ACC112 (cell line): Measurements from ENCODE around the gene CARD8.

Source experiments
- H2AFZ ChIP-seq: fragments of 200-600 bp; sonication (generic); one replicate; pipeline ENCODE4 v1.6.0; 2017; ENCODE audit warnings: antibody characterized with exemption, low read length; ENCODE audit not compliant: unreplicated experiment
- H3K27ac ChIP-seq: fragments of 200-600 bp; sonication (generic); 2 replicates; pipeline ENCODE4 v1.5.1; 2014; ENCODE audit warnings: low read depth, mild to moderate bottlenecking, antibody characterized with exemption, low read length, moderate library complexity
- H3K27me3 ChIP-seq: fragments of 200-600 bp; sonication (generic); 2 replicates; pipeline ENCODE4 v1.6.1; 2014; ENCODE audit warnings: mild to moderate bottlenecking, antibody characterized with exemption, low read length, moderate library complexity, mixed read lengths; ENCODE audit not compliant: insufficient read depth
- H3K36me3 ChIP-seq: fragments of 200-600 bp; sonication (generic); 2 replicates; pipeline ENCODE4 v1.6.1; 2016; ENCODE audit warnings: mild to moderate bottlenecking, antibody characterized with exemption, low read length, moderate library complexity, mixed read lengths; ENCODE audit not compliant: insufficient read depth
- H3K4me1 ChIP-seq: fragments of 200-600 bp; sonication (generic); one replicate; pipeline ENCODE4 v1.6.1; 2016; ENCODE audit warnings: low read length, mixed read lengths; ENCODE audit not compliant: insufficient read depth, unreplicated experiment, control insufficient read depth
- H3K4me3 ChIP-seq: fragments of 200-600 bp; sonication (generic); 2 replicates; pipeline ENCODE4 v1.5.1; 2014; ENCODE audit warnings: mild to moderate bottlenecking, low read depth, low read length
- H3K79me2 ChIP-seq: fragments of 200-600 bp; sonication (generic); one replicate; pipeline ENCODE4 v1.6.0; 2016; ENCODE audit warnings: low read length; ENCODE audit not compliant: control insufficient read depth, unreplicated experiment, insufficient read depth

CARD8 gene

DNA sequence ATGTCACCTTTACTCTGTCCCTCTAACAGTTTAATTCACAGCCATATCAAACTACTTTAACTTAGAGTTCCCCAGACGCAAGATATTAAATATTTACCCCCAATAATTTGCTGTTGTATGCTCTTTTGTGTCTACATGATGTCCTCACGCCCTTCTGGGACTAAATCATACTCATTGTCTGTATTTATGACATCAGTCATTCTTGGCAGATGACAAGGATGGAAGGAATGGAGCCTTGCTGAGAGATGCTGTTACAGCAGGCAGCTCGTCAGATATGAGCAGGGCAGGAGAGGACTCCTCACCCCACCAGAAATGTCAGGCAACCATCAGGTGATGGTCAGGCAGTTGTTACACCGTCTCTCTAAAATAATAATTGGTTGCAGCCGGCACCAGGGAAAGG is 41.8 kb downstream of the CARD8 start:
- Histone ChIP-seq H3K27me3 (no peaks in the 10 kb centered on the region), H3K36me3 (no peaks in the 10 kb centered on the region), H3K4me1 (peaks cover 3% of the 10 kb centered on the region), H3K79me2 (no peaks in the 10 kb centered on the region), H2AFZ (no peak overlapping the region), H3K27ac (no peak overlapping the region), H3K4me3 (no peak overlapping the region)

DNA sequence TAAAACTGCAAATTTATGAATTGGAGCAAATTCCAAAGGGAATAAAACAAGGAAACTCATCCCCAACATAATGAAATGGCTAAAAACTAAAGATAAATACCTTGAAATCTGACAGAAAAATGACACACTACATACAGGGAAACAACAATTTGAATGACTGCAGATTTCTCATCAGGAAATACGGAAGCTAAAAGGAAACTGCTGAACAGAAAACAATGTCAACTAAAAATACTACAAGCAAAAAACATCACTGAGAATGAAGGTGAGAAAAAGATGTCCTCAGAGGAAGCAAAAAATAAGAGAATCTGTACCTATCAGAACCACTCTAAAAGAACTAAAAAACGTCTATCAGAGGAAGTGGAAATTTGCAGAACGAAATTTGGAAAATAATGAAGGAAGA is 45.7 kb downstream of the CARD8 start:
- Histone ChIP-seq H3K4me3 (no peak overlapping the region), H3K27ac (no peak overlapping the region), H3K36me3 (no peaks in the 10 kb centered on the region), H3K79me2 (peaks cover 2% of the 10 kb centered on the region), H2AFZ (no peak overlapping the region), H3K4me1 (no peaks in the 10 kb centered on the region), H3K27me3 (no peaks in the 10 kb centered on the region)

DNA sequence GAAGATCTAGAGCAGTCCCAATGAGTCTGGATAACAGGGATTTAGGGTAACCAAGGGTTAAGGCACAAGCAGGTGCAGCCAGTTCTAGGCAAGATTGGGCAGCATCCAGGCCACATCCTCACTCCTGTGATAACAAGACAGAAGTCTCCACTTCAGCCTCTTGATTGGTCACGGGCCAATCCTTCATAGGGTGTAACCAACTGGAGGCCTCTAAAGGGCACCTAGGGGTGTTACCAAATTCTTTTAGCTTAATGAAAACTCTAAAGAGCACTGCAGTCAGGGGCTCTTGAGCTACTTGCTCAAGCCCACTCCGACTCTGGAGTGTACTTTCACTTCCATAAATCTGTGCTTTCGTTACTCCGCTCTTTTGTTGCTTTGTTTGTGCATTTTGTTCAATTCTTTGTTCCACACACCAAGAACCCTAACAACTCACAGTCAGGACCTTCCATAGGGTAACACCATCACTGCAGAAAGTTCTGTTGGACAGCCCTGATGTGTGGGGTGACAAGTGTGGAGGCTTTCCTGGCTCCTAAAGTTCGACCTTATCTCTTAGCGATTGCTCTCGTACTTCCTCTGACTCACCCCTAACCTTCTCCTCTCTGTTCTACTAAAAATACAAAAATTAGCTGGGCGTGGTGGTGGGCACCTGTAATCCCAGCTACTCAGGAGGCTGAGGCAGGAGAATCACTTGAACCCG is 49.2 kb downstream of the CARD8 start:
- Histone ChIP-seq H2AFZ (no peak overlapping the region), H3K4me3 (no peak overlapping the region), H3K79me2 (peaks cover 9% of the 10 kb centered on the region), H3K27ac (no peak overlapping the region), H3K27me3 (no peaks in the 10 kb centered on the region), H3K4me1 (no peaks in the 10 kb centered on the region), H3K36me3 (no peaks in the 10 kb centered on the region)

DNA sequence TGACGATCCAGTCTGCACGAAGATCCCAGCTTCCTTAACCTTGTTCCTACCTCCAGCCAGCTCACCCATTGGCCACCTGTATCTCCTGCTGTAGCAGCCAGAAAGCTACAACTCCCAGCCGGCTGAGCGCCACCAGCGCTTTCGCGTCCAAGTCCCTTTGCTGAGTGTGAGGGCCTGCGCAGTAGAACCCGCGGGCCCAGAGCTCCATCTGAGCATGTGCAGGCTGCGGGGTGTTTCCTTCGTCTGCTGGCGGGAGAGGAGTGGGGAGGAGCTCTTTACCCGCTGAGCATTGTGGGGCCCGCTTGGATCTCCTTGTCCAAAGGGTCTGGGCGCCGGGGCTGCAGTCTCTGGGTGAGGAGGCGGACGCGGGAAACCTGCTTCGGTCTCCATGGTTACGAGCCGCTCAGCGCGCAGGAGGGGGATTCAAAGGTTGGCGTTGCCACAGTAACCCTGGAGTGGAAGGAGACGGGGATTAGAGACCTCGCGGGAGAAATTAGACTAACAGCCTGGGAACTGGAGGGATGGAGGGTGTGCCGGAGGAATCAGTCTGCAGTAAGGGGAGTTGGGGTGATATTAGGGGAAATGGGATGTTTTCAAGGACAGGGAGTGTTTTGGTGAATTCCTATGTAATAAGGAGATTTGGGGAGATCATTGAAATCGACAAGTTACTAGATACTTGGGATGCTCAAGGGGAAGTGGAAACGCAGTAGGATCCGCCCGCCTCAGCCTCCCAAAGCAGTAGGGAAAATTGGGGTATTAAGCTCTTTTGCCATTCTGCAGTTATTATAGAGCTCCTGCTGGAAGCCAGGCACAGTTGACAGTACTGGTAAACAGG is 51.7 kb downstream of the CARD8 start:
- no peaks in the 10 kb centered on the region for H3K36me3 ChIP-seq
- peak overlapping the region; percentile 83 for H3K4me3 ChIP-seq
- peak overlapping the region; percentile 76 for H3K27ac ChIP-seq
- no peaks in the 10 kb centered on the region for H3K27me3 ChIP-seq
- H2AFZ ChIP-seq = peak overlapping the region; percentile 84
- peaks cover 9% of the 10 kb centered on the region for H3K79me2 ChIP-seq
- H3K4me1 ChIP-seq = no peaks in the 10 kb centered on the region

DNA sequence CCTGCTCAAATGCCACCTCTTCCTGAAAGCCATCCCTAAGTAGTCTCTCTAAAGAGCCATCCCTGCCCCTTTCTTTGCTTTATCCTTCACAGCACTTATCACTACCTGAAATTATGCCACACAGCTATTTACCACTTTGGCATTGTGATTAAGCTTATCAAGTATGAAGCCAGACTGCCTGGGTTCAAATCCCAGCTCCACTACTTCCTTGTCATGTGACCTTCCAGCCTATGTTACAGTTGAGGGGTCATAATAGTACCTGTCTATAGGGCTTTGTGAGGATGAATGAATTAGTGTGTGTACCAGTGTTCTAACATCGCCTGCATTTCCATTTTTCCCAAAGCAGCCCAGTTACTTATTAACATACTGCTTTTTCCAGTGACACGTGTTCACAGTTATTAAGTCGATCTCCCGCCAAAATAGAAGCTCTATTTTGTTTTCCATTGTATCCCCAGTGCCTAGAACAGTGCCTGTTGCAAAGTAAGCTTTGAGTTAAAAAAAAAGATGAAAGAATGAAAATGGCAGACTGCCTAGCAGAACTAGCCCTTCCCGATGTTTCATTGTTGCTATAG is 52.4 kb downstream of the CARD8 start:
- no peaks in the 10 kb centered on the region for H3K27me3 ChIP-seq
- H3K36me3 ChIP-seq = no peaks in the 10 kb centered on the region
- H3K4me3 ChIP-seq = peak overlapping the region; percentile 83

DNA sequence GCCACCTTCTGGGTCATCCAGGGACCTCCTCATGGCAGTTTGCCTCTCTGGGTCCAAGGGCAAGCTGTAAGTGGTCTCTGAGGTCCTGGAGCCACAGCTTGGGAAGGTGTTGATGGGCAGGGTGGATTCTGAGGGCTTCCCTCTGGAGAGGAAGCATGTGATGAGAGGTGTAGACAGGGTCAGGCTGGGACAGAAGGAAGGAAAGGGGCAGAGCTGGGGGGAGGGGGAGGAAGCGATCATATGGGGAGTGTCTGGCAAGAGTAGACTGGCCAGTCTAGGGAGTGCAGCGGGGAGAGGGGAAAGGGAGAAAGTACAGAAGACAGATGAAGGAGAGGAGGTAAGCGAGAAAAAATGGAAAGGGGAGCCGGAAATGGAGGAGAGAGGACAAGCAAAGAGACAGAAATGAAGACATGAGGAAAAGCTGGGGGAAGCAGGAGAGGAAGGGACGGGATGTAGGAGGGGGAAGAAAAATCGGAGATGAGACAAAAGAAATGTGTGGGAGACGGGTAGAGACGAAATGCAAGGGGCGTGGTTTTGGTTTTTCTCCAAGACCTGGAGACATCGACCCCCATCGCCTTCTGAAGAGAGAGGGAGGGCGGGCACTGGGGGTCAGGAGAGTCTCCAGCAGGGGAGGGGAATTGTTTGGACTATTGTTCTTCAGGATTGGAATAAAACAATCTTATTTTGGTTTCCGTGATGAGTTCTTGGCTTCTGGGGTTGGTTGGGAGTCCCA is 58.6 kb downstream of the CARD8 start:
- H3K4me3 ChIP-seq = no peak overlapping the region
- H3K27ac ChIP-seq = no peak overlapping the region
- peaks cover 2% of the 10 kb centered on the region for H3K4me1 ChIP-seq
- H3K27me3 ChIP-seq = no peaks in the 10 kb centered on the region
- no peak overlapping the region for H2AFZ ChIP-seq
- no peaks in the 10 kb centered on the region for H3K36me3 ChIP-seq
- H3K79me2 ChIP-seq = no peaks in the 10 kb centered on the region

More for the DNA sequence above, 52.4 kb downstream of the CARD8 start:
- Histone ChIP-seq H2AFZ (peak overlapping the region; percentile 55), H3K4me1 (no peaks in the 10 kb centered on the region), H3K79me2 (peaks cover 9% of the 10 kb centered on the region), H3K27ac (peak overlapping the region; percentile 76)

DNA sequence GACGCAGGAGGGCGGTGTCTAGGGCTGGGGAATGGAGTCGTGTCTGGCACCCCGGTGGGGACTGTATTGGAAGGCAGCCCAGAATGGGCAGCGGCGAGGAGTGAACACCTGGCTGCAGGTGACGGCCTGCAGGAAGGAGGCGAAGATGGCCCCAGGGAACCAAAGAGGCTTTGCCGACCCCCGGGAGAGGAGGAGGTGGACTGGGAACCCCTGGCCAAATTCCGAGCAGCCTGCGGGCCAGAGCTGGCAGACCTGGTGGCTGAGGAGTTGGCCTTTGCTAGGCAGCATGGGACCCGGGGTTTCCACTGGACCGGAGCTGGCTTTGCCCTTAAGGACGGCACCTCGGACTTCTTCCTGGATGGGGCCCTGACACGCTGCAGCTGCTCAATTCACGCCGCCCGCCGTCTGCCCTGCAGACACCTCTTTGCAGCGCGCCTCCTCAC is 59.4 kb downstream of the CARD8 start:
- Histone ChIP-seq H3K27ac (no peak overlapping the region), H3K79me2 (no peaks in the 10 kb centered on the region), H3K36me3 (no peaks in the 10 kb centered on the region), H2AFZ (no peak overlapping the region), H3K4me1 (peaks cover 2% of the 10 kb centered on the region), H3K4me3 (no peak overlapping the region), H3K27me3 (no peaks in the 10 kb centered on the region)

DNA sequence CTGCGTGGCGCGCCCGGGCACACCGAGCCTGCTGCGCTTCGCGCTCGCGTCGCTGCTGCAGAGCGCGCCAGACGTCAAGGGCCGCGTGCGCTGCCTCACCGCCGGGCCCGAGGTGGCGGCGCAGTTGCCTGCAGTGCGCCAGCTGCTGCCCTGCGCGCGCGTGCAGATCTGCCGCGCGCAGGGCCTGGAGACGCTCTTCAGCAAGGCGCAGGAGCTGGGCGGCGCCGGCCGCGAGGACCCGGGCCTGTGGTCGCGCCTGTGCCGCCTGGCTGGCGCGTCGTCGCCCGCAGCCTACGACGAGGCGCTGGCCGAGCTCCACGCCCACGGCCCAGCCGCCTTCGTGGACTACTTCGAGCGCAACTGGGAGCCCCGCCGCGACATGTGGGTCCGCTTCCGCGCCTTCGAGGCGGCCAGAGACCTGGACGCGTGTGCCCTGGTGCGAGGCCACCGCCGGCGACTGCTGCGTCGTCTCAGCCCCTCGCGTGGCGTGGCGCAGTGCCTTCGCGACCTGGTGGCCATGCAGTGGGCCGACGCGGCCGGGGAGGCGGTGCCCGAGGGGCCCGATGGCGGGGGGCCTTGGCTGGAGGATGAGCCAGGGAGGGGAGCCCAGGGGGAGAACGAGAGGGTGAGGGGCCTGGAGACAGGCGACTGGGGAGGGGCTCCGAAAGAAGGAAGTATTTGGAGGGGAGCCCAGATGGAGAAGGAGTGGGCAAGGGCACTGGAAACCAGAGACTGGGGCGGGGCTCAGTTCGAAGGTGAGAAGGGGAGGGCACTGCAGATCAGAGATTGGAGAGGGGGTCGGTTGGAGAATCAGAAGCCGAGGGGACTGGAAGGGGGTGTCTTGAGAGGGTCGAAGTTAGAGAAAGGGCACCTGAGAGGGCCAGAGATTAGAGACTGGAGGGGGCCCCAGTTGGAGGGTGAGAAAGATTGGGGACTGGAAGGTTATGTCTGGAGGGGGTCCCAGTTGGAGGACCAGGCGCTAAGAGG is 60.6 kb downstream of the CARD8 start:
- H3K4me3 ChIP-seq = no peak overlapping the region
- H3K36me3 ChIP-seq = no peaks in the 10 kb centered on the region

DNA sequence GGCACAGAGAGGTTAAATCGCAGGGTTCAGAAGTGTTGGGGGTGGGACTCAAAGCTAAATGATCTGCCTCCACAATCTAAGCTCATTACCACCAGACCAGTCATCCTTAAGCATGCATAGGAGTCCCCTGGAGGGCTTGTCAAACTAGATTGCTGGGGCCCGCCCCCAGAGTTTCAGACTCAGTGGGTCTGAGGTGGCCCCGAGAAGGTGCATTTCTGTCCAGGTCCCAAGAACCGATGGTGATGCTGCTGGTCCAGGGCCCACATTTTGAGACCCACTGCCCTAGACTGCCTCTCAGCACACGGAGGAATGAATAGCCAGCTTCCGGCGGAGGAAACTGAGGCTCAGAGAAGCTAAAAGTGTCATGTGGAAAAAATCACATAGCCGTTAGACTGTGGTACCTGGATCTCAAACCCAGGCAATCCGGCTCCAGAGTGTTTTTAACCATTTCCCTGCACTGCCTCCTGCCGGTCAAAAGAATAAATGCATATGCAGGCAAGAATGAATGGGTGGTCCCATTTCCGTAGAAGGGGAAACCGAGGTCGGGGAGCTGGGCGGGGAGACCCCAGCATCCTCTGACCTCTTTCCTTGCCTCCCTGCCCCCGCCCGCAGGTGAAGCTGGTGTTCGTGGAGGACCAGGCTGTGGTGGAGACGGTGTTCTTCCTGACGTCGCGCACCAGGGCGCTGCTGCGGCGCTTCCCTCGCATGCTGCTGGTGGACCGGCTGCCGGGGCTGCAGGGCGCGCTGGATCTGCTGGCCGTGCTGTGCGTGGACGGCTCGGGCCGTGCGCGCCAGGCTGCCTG is 61.5 kb downstream of the CARD8 start:
- H3K79me2 ChIP-seq = no peaks in the 10 kb centered on the region
- H3K4me1 ChIP-seq = peaks cover 2% of the 10 kb centered on the region
- H3K4me3 ChIP-seq = no peak overlapping the region
- H3K27ac ChIP-seq = no peak overlapping the region
- H3K36me3 ChIP-seq = no peaks in the 10 kb centered on the region
- H2AFZ ChIP-seq = no peak overlapping the region
- no peaks in the 10 kb centered on the region for H3K27me3 ChIP-seq

More for the DNA sequence above, 60.6 kb downstream of the CARD8 start:
- Histone ChIP-seq H3K4me1 (peaks cover 2% of the 10 kb centered on the region), H3K79me2 (no peaks in the 10 kb centered on the region), H3K27me3 (no peaks in the 10 kb centered on the region), H3K27ac (no peak overlapping the region), H2AFZ (no peak overlapping the region)
